ENCODE data around the gene NAA50. TPM values are rescaled to one million over a fixed set of nuclear protein-coding genes. Genes with fewer than 3 reads are reported as not detected.

Gene NAA50
- total and polyA plus RNA-seq, 10 of the 15 experiments (the other 5 are each of a cell fraction or from before 2014, with no cell fraction given) = 31.7 to 205 (median 110) TPM

- TF ChIP-seq, protein P1, sequence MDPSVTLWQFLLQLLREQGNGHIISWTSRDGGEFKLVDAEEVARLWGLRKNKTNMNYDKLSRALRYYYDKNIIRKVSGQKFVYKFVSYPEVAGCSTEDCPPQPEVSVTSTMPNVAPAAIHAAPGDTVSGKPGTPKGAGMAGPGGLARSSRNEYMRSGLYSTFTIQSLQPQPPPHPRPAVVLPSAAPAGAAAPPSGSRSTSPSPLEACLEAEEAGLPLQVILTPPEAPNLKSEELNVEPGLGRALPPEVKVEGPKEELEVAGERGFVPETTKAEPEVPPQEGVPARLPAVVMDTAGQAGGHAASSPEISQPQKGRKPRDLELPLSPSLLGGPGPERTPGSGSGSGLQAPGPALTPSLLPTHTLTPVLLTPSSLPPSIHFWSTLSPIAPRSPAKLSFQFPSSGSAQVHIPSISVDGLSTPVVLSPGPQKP (IDR thresholded peaks at IDR 0.05; ENCODE audit: low read depth, low read length) = no peak
- no peak for TF ChIP-seq BACH1 (IDR thresholded peaks at IDR 0.05; ENCODE audit: borderline replicate concordance)
These were observed 67.3 kb downstream of the NAA50 start (continued) for GRCh38 chr3:113678773-113679172.

DNA sequence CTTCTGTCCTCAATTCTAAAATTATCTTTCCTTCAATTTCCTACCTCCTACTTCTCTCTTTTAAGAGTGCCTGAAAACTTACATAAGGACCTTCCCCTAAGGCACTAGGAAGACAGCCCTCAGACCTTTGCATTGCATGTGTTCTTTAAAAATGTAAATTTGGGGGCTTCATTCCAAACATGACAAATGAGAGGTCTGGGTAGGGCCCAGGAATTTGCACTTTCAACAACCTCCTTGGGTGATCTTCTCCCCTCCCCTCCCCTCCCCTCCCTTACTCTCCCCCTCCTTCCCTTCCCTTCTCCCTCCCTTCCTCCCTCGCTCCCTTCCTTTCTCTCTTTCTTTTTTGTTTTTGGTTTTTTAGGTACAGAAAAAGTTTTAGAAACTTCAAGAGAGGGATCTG lies 68.3 kb downstream of the NAA50 start:
- ChIA-PET CTCF (interaction anchor here (0.9 kb wide), 1 partner anchor 16 kb away, joined by 3 read pairs; no protein-coding TSS in a partner anchor), SMC1A (ENCODE audit: uncharacterized antibody, unreplicated experiment) (no interaction called here), POLR2A (no interaction called here), RAD21 (ENCODE audit: unreplicated experiment) (no interaction called here)
- intact Hi-C loops (cut with micrococcal nuclease; ENCODE audit: unreplicated experiment) = no loop called here
- no peaks in the 10 kb centered on the region for H3K79me2 ChIP-seq (ENCODE audit: control insufficient read depth, insufficient read depth, low read length)
- no peaks in the 10 kb centered on the region for H3K27me3 ChIP-seq (replicated peaks in 1 of 2; ENCODE audit: control insufficient read depth in 2 of 2, insufficient read depth in 2 of 2, low read length in 1 of 2)
- peaks cover 0 to 7% of the 10 kb centered on the region in 2 experiments; a peak in 1 of 4 replicates for H3K36me3 ChIP-seq (ENCODE audit: control insufficient read depth in 2 of 2, insufficient read depth in 2 of 2, low read length in 1 of 2)
- DNase-seq (ENCODE audit: low read depth, low spot score) = no peak
- no peaks in the 10 kb centered on the region for H3K9me3 ChIP-seq (replicated peaks; ENCODE audit: control insufficient read depth, insufficient read depth, low read length)
- WGBS (ENCODE audit: insufficient coverage, insufficient replicate concordance, low lambda C conversion rate, missing lambda C conversion rate) = no CpG with 5 or more reads among the region's 1 CpG
- ATAC-seq = no peak
- H4K20me1 ChIP-seq (ENCODE audit: control insufficient read depth, insufficient read depth) = no peaks in the 10 kb centered on the region
- no peak overlapping the region for H2AFZ ChIP-seq (ENCODE audit: control insufficient read depth, low read depth, low read length)
- FAIRE-seq = no peak
- in situ Hi-C loops (cut with MboI) = no loop called here
- TF ChIP-seq HDAC6 (IDR thresholded peaks at IDR 0.05; ENCODE audit: unreplicated experiment) = no peak
- no TSS peak for BruUV-seq (replicated peaks)
- H3K4me3 ChIP-seq = no peak overlapping the region
- H3K27ac ChIP-seq (ENCODE audit: control insufficient read depth, insufficient read depth) = no peak overlapping the region
- no peak overlapping the region for H3K4me2 ChIP-seq (ENCODE audit: control insufficient read depth, insufficient read depth)
- no peak overlapping the region for H3K9ac ChIP-seq (ENCODE audit: control insufficient read depth, insufficient read depth, low read length)
- no peaks in the 10 kb centered on the region for H3K4me1 ChIP-seq (ENCODE audit: control insufficient read depth, insufficient read depth, low read length)

- ChIA-PET SMC1A (ENCODE audit: uncharacterized antibody, unreplicated experiment) (interaction anchor here (1.2 kb wide), 1 partner anchor 42 kb away, joined by 3 read pairs; no protein-coding TSS in a partner anchor), POLR2A (interaction anchor here (1.4 kb wide), 1 partner anchor 17 kb away, joined by 3 read pairs; no protein-coding TSS in a partner anchor), CTCF (no interaction called here), RAD21 (ENCODE audit: unreplicated experiment) (no interaction called here)
- H3K27ac ChIP-seq (ENCODE audit: control insufficient read depth, insufficient read depth) = no peak overlapping the region
- FAIRE-seq (no peak), DNase-seq (ENCODE audit: low read depth, low spot score) (no peak), ATAC-seq (no peak)
- in situ Hi-C loops (cut with MboI) (no loop called here), intact Hi-C loops (cut with micrococcal nuclease; ENCODE audit: unreplicated experiment) (no loop called here)
- TF ChIP-seq RAD21 (IDR thresholded peaks at IDR 0.05; ENCODE audit: insufficient read depth, low read depth, low read length) (no peak), SMAD1 (IDR thresholded peaks at IDR 0.05; ENCODE audit: low read depth, partially characterized antibody) (no peak), CREM (IDR thresholded peaks at IDR 0.05; ENCODE audit: low read depth) (no peak)
- H3K9me3 ChIP-seq (replicated peaks; ENCODE audit: control insufficient read depth, insufficient read depth, low read length) = no peaks in the 10 kb centered on the region
- H3K9ac ChIP-seq (ENCODE audit: control insufficient read depth, insufficient read depth, low read length) = no peak overlapping the region
- H3K4me3 ChIP-seq = no peak overlapping the region
- no peaks in the 10 kb centered on the region for H4K20me1 ChIP-seq (ENCODE audit: control insufficient read depth, insufficient read depth)
- no peaks in the 10 kb centered on the region for H3K4me1 ChIP-seq (ENCODE audit: control insufficient read depth, insufficient read depth, low read length)
- BruUV-seq (replicated peaks) = no TSS peak
- no peak overlapping the region for H3K4me2 ChIP-seq (ENCODE audit: control insufficient read depth, insufficient read depth)
- peaks cover 0 to 7% of the 10 kb centered on the region in 2 experiments; a peak in 1 of 4 replicates for H3K36me3 ChIP-seq (ENCODE audit: control insufficient read depth in 2 of 2, insufficient read depth in 2 of 2, low read length in 1 of 2)
- no peak overlapping the region for H2AFZ ChIP-seq (ENCODE audit: control insufficient read depth, low read depth, low read length)
- no peaks in the 10 kb centered on the region for H3K79me2 ChIP-seq (ENCODE audit: control insufficient read depth, insufficient read depth, low read length)
- H3K27me3 ChIP-seq (replicated peaks in 1 of 2; ENCODE audit: control insufficient read depth in 2 of 2, insufficient read depth in 2 of 2, low read length in 1 of 2) = no peaks in the 10 kb centered on the region
- whole genome bisulfite sequencing (ENCODE audit: insufficient coverage, insufficient replicate concordance, low lambda C conversion rate, missing lambda C conversion rate) = 51% methylated on average over 3 of the region's 3 CpGs
These were observed 69.8 kb downstream of the NAA50 start for GRCh38 chr3:113676261-113676660.

Measured in GM12878 (cell line).